ENCODE results near the gene FOSL2.

Gene FOSL2

GRCh38 chr2:28430788-28431418, 38.2 kb downstream of the FOSL2 start:
- no peak for DNase-seq (ENCODE audit: low read depth)
- TF ChIP-seq CTCF (IDR thresholded peaks at IDR 0.05; ENCODE audit: insufficient read depth, low read depth, low read length, missing control alignments): no peak
- H3K4me3 ChIP-seq (ENCODE audit: low read length): no peak overlapping the region

- H3K4me3 ChIP-seq (ENCODE audit: low read length): no peak overlapping the region
- no peak for DNase-seq (ENCODE audit: low read depth)
- no peak for TF ChIP-seq CTCF (IDR thresholded peaks at IDR 0.05; ENCODE audit: insufficient read depth, low read depth, low read length, missing control alignments)
These were observed 39.1 kb downstream of the FOSL2 start for GRCh38 chr2:28431741-28432140.

DNA sequence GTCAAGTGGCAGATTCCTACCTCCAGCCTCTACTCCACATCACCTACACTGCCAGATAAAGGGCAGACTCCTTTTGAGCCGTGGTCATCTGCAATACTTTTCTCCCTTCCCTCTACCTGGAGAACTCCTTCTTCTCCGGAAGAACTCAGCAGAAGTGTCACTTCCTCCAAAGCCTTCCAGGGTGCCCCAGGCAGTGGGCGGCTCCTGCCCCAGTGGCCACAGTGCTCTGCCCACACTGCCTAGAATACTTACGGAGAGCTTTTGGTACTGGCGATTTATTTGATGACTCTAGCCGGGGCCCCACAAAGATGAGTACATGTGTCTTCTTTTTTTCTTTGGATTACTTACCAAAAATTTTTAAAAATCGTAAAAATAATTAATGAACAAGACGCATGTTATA, 39.7 kb downstream of the FOSL2 start:
- H3K4me3 ChIP-seq (ENCODE audit: low read length): no peak overlapping the region
- no peak for DNase-seq (ENCODE audit: low read depth)
- TF ChIP-seq CTCF (IDR thresholded peaks at IDR 0.05; ENCODE audit: insufficient read depth, low read depth, low read length, missing control alignments): no peak

DNA sequence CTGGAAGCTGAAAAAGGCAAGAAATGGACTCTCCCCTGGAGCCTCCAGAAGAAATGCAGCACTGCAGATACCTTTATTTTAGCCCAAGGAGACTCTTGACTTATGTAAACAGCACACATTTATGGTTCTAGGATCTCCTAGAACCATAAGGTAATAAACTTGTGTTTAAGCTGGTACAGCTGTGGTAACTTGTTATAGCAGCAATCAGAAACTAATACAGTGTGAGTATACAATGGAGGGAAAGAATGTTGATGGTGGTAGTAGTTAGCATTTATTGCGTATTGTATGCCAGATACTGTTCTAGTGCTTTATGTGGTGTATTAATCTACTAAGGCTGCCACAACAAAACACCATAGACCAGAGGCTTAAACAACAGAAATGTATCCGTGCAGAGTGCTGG, 40.6 kb downstream of the FOSL2 start:
- TF ChIP-seq CTCF (IDR thresholded peaks at IDR 0.05; ENCODE audit: insufficient read depth, low read depth, low read length, missing control alignments): no peak
- no peak overlapping the region for H3K4me3 ChIP-seq (ENCODE audit: low read length)
- no peak for DNase-seq (ENCODE audit: low read depth)

- no peak for DNase-seq (ENCODE audit: low read depth)
- TF ChIP-seq CTCF (IDR thresholded peaks at IDR 0.05; ENCODE audit: insufficient read depth, low read depth, low read length, missing control alignments): no peak
- no peak overlapping the region for H3K4me3 ChIP-seq (ENCODE audit: low read length)
These were observed 41.4 kb downstream of the FOSL2 start for GRCh38 chr2:28433935-28434599.

GRCh38 chr2:28434600-28434989, 41.9 kb downstream of the FOSL2 start:
- DNase-seq (ENCODE audit: low read depth): no peak
- no peak for TF ChIP-seq CTCF (IDR thresholded peaks at IDR 0.05; ENCODE audit: insufficient read depth, low read depth, low read length, missing control alignments)
- no peak overlapping the region for H3K4me3 ChIP-seq (ENCODE audit: low read length)

GRCh38 chr2:28435241-28435640, 42.6 kb downstream of the FOSL2 start:
- DNase-seq (ENCODE audit: low read depth): no peak
- H3K4me3 ChIP-seq (ENCODE audit: low read length): no peak overlapping the region
- TF ChIP-seq CTCF (IDR thresholded peaks at IDR 0.05; ENCODE audit: insufficient read depth, low read depth, low read length, missing control alignments): no peak
